PC-9 (cell line): ENCODE measurements around the gene ABTB2.

Source experiments
- EZH2 ChIP-seq: fragments of 200-600 bp; sonication (generic); IDR thresholded peaks from 2 replicates; pipeline ENCODE4 v1.8.0; 2017; ENCODE audit warnings: antibody characterized with exemption, low read depth
- TF ChIP-seq, protein P1 (sequence below): fragments of 200-600 bp; sonication (generic); conservative IDR thresholded peaks from 2 replicates; pipeline ENCODE4 v1.6.1; 2017; ENCODE audit warnings: mixed run types, antibody characterized with exemption, mild to moderate bottlenecking, moderate library complexity

DNA sequence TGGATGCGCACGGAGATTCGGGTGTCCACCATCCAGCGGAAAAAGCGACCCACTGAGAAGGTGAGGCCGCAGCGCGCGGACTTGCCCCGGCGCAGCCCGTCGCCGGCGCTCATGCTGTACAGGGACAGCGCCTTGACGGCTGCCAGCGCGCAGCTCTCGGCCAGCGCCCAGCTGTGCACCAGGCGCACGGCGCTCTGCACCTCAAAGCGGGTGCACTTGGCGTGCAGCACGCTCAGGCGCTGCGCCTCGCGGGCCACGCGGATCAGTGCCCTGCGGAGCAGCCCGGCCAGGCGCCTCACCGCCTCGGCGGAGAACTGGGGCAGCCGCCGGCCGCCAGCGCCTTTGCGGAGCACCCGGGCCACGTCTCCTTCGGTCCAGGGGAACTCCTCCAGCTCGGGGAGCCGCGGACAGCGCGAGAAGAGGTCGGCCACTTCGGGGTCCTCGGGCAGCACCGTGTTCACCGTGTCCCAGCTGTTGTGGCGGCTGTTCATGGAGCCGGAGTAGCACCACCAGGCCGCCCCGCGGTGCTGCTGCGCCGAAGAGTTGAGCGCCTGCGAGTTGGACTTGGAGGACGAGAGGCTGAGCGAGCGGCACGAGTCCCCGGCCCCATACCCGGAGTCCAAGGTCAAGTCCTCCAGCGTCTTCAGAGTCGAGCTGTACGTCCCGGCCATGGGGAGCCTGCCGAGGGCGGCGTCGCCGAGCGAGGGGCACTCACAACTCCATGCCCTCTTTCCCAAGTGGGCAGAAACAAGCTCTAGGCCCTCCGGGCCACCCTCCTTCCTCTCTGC lies 703 bp downstream of the ABTB2 start:
- TF ChIP-seq, protein P1, sequence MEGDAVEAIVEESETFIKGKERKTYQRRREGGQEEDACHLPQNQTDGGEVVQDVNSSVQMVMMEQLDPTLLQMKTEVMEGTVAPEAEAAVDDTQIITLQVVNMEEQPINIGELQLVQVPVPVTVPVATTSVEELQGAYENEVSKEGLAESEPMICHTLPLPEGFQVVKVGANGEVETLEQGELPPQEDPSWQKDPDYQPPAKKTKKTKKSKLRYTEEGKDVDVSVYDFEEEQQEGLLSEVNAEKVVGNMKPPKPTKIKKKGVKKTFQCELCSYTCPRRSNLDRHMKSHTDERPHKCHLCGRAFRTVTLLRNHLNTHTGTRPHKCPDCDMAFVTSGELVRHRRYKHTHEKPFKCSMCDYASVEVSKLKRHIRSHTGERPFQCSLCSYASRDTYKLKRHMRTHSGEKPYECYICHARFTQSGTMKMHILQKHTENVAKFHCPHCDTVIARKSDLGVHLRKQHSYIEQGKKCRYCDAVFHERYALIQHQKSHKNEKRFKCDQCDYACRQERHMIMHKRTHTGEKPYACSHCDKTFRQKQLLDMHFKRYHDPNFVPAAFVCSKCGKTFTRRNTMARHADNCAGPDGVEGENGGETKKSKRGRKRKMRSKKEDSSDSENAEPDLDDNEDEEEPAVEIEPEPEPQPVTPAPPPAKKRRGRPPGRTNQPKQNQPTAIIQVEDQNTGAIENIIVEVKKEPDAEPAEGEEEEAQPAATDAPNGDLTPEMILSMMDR, result no peak
- TF ChIP-seq EZH2, result no peak
